HG03432 (cell line): ENCODE results near the gene CILP2.

Experiments
- ATAC-seq: cut with Tn5 transposase; IDR thresholded peaks from one replicate; pipeline ENCODE4 v1.9.1; 2021; ENCODE audit warnings: mild to moderate bottlenecking, moderate library complexity; ENCODE audit not compliant: unreplicated experiment

The CILP2 gene

DNA sequence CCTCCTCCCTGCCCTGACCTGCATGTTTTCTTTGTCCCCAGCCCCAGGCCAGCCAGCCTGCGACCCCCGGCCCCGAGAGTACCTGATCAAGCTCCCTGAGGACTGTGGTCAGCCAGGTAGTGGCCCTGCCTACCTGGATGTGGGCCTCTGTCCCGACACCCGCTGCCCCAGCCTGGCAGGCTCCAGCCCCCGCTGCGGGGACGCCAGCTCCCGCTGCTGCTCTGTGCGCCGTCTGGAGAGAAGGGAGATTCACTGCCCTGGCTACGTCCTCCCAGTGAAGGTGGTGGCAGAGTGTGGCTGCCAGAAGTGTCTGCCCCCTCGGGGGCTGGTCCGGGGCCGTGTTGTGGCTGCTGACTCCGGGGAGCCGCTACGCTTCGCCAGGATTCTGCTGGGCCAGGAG is 5.6 kb downstream of the CILP2 start:
- ATAC-seq: no peak

DNA sequence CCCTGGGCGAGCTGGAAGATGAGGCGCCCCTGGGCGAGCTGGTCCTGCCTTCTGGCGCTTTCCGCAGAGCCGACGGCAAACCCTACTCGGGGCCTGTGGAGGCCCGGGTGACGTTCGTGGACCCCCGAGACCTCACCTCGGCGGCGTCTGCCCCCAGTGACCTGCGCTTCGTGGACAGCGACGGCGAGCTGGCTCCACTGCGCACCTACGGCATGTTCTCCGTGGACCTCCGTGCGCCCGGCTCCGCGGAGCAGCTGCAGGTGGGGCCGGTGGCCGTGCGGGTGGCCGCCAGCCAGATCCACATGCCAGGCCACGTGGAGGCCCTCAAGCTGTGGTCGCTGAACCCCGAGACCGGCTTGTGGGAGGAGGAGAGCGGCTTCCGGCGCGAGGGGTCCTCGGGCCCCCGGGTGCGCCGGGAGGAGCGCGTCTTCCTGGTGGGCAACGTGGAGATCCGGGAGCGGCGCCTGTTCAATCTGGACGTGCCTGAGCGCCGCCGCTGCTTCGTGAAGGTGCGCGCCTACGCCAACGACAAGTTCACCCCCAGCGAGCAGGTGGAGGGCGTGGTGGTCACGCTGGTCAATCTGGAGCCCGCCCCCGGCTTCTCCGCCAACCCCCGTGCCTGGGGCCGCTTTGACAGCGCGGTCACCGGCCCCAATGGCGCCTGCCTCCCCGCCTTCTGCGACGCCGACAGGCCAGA is 6.3 kb downstream of the CILP2 start:
- no peak for ATAC-seq

DNA sequence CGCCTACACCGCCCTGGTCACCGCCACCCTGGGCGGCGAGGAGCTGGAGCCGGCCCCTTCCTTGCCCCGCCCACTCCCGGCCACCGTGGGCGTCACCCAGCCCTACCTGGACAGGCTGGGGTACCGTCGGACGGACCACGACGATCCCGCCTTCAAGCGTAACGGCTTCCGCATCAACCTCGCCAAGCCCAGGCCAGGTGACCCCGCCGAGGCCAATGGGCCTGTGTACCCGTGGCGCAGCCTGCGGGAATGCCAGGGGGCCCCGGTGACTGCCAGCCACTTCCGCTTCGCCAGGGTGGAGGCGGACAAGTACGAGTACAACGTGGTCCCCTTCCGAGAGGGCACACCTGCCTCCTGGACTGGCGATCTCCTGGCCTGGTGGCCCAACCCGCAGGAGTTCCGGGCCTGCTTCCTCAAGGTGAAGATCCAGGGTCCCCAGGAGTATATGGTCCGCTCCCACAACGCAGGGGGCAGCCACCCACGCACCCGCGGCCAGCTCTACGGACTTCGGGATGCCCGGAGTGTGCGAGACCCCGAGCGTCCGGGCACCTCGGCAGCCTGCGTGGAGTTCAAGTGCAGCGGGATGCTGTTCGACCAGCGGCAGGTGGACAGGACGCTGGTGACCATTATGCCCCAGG is 7.0 kb downstream of the CILP2 start:
- no peak for ATAC-seq

DNA sequence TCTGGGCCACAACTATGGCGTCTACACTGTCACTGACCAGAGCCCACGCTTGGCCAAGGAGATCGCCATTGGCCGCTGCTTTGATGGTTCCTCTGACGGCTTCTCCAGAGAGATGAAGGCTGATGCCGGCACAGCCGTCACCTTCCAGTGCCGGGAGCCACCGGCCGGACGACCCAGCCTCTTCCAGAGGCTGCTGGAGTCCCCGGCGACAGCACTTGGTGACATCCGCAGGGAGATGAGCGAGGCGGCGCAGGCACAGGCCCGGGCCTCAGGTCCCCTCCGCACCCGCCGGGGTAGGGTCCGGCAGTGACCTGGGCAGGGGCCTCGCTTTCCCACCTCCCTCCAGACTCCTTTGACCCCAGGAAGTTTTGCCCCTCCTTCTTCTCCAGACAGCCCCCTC is 7.6 kb downstream of the CILP2 start:
- ATAC-seq: no peak

DNA sequence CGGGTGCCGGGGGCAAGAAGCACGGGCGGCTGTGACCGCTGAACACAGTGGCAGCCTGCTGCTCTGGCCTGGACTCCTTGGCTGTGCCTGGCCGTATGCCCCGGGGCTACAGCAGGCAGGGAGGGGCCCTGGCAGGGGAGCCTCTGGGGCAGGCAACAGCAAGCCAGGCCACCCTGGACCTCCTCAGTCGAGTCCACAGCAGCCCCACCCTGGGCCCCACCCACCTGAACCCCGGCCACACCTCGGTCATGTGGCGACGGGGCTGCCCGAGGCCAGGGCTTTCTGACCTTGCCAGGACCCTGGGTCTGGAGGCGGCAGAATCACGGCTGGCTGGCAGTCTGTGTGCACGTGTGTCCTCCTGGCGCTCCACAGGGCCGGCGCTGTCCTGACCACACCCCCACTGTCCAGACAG is 8.7 kb downstream of the CILP2 start:
- ATAC-seq: no peak

DNA sequence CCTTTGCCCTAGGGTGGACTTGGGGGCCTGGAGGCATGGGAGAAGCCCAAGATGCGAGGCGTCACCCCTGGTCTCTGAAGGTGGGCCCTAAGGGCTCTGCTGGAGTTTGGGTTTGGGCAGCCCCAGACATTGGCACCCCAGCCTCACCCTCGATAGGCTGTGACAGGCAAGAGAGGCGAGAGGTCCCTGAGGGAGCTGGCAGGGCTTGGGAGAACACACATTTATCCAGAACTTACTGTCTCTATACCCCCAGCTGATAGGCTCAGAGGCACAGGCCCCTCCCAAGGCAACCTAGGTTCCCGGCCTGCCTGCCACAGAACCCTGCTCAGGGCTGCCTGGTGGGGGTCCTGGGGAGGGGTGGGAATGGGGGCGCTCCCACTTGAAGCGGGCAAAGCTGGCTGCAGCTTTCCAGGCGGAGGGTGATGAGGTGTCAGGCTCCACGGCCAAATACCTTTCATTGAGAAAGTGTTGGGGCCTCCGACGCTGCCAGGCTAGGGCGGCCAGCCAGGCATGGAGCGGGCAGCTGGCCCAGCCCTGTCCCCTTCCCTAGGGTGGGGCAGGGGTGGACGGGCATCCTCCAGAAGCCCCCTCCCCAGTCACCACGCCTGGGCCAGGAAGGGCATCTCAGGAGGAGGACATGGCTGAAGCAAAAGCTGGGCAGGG is 9.7 kb downstream of the CILP2 start:
- ATAC-seq: no peak

DNA sequence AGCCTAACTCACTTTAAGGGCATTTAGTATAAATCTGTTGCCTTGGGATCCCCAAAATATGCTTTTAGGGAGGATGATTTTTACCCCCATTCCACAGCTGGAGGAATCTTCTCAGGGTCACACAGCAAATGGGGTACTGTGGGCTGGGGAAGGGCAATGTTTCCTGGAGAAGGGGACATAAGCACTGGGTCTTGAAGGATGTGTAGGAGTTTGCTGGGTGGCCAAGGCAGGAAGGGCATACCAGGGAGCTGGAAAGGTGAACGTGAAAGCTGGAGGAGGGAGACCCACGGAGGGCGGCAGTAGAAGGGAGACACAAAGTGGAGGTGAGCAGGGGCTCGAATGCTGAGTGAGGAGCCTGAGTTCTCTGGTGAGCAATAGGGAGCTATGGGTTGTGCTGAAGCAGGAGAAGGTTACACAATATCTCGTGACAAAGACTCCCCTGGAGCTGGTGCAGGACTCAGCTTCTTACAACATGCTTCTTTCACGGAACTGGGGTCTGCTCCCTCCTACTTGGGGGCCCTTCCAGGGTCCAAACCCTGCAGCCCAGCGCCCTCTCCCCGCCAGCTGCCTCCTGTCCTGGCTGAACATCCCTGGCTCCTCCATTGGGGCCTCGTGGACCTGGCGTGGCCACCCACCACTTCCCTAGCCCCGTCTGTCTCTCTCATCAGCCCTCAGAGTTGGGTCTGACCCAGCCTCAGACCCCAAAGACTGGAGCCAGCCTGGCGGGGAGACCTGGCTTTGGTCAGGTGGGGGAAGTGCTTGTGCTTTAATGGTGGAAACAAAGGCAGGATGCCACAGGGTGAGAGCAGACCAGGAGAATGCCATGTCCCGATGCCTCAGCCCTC is 11.1 kb downstream of the CILP2 start:
- ATAC-seq: no peak

DNA sequence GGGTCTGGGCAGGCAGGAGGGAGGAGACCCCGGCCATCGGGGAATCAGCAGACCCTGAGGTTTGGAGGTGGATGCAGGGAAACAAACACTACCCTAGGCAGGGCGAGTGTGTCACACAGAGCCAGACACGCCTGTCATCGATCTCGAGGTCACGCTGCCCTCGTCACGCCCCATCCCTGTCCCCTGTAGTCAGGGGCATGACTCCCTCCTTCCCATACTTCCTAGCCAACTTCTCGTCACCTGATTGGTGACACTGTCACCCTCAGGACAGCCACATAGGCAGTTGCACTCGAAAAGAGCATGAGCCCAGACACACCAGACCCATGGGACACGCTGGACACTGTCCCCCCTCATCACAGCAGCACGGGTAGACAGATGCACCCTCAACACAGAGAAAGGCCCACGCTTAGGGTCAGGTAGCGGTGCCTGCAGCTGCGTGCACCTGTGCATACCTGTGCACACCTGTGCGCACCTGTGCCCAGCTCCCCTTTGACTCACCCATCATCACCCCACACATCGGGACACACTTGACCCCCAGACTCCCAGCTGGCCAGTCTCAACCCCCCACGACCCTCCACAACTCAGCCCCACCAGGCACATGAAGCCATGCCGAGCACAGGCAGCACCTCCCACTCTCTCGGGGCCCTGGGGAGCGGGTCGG is 11.9 kb downstream of the CILP2 start:
- no peak for ATAC-seq

DNA sequence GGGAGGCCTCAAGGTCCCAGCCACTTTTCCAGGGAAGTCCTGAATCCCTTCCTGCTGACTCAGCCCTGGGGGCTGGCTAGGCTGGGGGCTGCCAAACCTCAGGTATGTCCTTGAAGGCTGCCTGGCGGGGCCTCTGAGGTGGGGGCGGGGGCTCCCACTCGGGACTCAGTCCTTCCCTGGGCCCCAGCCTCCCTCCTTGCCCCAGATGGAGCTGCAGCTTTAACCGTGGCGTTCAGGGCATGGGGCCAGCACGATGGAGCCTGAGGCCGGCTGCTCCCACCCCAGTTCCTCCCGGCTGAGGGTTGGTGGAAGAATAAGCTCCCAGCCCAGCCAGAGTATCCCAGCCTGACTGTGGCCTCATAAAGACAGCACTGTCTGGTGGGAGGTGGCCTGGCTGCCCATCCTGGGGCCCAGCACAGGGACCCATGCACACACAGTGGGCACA is 12.4 kb downstream of the CILP2 start:
- no peak for ATAC-seq

DNA sequence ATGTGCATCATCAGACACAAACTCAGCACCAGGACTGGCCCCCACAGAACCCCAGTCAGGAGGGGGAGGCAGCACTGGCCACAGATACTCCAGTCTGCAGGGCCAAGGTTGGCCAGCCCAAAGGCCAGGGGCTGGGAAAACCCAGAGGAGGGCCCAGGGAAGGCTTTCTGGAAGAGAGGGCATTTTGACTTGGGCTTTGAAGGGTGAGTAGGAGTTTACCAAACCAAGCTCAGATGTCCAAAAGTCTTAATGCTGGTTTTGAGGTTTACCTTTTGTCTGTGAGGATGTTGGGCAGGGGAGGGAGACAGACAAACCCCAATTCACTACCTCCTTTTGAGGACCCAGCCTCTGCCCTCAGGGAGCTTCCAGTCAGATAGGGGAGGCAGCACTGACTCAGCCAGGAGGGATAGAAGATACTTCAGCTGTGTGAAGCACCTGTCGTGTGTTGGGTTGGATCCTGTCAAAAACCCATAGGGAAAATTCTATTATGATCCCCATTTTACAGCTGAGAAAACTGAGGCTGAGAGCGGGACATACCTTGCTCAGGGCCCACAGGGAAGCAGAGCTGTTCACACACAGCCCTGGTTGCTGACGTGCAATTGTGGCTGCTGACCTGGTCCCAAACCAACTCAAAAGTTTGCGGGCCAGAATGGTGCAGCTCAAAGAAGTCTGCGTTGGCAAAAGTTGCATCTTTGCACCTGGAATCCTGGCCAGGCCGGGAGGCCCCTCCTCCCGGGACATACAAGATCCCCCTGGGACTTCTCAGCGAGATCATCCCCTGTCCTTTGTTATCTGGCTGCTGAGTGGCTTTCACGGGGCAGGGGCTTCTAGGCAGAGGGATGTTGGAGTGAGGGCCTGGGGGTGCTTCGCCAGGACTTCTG is 13.1 kb downstream of the CILP2 start:
- ATAC-seq: no peak

DNA sequence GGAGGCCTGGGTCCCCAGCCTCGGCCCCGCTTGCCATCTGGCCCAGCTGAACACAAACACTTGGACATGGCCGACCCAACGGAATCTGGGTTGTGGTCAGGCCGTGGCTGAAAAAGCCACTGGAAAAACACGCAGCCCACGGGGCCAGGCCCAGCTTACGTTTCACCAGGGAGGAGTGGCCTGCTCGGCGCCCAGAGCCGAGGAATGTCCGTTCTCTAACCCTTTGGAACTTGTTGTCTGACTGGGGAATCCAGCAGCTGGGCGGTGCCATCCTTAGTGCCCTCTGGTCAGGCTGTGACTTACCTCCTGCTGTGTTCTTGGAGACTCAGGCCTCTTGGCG is 13.8 kb downstream of the CILP2 start:
- no peak for ATAC-seq

DNA sequence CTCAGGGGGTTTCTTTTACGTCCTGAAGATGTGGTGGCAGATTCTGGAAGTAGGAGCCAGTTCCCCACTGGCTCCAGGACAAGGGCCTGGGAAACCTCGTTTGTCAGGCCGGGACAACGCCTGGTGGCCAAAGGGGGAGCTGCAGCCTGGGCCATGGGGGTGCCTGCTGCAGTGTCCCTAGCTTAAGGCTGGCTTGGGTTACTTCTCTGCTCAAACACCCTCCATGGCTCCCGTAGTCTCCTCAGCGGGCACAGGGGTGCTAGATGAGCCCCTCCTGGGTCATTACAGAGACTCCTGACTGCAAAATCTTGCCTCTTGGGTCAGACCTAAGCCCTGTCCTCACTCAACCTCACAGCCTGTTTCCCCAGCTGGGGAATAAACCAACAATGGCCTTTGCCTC is 14.7 kb downstream of the CILP2 start:
- ATAC-seq: no peak

DNA sequence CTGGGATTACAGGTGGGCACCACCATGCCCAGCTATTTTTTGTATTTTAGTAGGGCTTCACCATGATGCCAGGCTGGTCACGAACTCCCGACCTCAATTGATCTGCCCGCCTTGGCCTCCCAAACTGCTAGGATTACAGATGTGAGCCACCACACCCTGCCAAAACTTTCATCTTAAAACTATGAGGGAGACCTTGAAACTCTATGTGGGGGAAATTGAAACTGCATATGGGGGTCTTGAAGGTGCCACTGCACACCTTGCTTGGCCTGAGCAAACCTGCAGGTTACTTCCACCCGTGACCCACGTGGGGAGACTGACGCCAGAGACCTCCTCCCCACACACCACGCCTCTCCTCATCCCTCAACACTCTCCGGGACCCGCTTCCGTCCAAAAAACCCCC is 15.6 kb downstream of the CILP2 start:
- ATAC-seq: no peak

DNA sequence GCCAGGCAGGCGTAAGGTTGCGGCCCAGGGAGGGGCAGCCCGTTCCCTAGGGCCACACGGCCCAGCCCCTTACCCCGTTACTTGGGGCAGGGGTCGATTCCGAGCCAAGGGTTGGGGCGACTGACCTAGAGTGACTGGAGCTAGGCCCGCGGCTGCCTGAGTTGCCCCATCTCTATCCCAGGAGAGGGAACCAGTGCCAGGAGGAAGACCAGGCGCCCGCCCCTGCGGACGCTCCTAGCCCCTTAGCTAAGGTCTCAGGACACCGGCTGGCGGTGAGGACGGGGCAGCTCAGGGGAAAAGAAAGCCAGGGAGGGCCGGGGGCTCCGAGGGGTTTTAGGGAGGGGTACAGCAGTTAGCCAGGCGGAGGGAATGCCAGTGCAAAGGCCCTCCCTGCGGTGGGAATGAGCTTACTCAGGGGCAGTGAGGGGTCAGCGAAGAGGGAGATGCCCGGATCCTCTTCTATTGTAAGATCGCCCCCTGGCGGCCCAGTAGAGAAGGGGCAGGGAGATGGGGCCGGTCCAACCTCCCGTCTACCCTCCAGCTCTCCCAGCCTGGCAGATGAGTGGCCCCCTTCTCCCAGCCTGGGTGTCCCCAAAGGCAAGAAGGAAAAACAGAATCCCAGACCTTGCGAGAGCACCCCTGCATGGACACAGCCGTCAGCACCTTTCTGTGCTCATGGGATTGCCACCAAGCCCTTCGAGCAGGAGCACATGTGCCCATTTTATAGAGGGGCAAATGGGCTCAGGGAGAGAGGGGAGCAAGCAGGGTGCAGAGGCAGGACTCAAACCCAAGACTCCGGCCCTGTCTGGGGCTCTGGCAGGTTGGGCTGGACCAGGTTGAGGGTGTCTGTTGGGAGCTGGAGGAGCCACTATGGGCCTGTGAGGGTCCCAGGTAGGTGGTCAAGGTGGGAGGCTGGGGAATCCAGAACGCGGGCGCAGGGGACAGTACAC is 16.3 kb downstream of the CILP2 start:
- no peak for ATAC-seq

DNA sequence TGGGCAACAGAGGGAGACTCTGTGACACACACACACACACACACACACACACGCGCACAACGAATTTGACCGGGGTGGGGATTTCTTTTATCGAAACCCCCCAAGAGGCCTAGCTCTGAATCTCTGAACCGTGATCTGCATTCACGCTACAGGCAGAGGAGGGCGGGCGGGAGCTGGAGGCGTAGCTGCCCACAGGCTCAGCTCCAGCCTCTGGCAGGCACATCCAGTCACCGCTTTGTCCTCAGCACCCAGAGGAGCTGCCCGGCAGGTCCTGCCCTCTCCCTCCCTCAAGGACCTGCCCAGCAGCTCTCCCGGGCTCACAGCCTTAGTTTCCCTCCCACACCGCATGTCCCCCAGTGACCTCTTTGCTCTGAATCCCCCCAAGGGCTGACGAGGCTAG is 20.0 kb downstream of the CILP2 start:
- ATAC-seq: no peak

DNA sequence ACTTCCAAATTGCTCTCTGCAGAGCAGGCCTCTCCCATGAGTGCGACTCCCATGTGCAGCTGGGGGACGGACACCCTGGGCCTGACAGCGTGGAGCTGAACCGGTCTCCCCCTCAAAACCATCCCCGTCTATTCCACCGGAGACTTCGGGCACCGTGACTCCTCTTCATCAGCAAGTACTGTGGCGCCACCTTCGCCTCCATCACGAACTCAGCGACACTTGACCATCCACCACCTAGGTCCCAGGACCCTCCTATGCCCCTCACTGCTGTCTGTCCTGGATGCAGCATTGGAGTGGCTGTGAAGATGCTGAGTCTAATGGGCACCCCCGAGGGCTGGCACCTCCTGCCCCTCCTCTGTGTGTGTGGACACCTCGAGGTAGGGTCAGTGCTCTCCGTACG is 20.6 kb downstream of the CILP2 start:
- no peak for ATAC-seq

DNA sequence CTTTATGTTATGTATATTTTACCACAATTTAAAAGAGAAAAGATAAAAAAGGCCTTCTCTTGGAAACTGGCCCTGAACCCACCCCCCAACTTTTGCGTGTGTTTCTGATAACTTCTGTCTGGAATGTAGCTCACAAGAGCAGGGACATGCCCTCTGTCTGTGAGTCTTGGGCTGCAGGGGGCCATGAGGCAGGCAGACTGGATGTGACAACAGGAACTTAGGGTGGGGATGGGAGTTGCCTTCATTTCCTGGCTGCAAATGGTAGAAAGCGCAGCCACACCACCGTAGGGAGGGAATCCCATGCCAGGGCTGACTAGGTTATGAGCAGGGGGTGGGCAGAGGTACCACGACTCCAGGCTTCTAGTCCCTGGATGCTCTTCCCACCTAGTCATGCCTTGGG is 21.9 kb downstream of the CILP2 start:
- ATAC-seq: no peak

DNA sequence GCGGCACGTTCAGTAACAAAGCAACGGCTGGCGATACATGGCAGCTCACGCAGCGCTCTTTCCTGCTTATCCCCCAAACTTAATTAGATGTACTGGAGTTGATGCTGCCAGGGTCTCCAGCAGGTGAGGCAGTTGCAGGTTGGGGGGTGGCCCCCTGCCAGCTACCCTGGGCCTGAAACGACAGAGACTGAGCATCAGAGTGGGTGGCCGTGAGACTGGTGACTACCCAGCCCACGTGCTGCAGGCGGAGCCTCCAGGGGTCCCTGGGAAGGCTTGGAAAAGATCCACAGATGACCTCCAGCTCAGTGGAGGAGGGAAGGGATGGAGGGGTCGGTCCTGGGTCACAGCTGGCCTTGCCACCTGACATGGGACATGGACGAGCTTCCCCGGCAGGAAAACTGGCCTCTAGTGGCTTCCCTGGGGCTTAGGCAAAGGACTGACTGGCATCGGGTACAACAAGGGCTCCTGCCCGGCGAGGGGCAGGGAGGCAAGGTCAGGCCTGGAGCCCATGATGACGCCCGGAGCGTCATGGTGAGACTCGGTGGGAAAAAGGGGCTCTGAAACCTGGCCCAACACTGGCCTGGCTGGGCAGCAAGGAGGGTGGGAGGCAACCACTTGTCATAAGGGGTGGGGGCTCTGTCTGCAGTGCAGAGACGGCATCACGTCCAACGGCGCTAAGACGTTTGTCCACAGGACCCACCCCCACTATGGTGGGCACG is 24.0 kb downstream of the CILP2 start:
- no peak for ATAC-seq
